ENCODE measurements around the gene SH3RF3.

GRCh38 chr2:109275120-109276012 lies 146.4 kb downstream of the SH3RF3 start:
- TF ChIP-seq, protein P1, sequence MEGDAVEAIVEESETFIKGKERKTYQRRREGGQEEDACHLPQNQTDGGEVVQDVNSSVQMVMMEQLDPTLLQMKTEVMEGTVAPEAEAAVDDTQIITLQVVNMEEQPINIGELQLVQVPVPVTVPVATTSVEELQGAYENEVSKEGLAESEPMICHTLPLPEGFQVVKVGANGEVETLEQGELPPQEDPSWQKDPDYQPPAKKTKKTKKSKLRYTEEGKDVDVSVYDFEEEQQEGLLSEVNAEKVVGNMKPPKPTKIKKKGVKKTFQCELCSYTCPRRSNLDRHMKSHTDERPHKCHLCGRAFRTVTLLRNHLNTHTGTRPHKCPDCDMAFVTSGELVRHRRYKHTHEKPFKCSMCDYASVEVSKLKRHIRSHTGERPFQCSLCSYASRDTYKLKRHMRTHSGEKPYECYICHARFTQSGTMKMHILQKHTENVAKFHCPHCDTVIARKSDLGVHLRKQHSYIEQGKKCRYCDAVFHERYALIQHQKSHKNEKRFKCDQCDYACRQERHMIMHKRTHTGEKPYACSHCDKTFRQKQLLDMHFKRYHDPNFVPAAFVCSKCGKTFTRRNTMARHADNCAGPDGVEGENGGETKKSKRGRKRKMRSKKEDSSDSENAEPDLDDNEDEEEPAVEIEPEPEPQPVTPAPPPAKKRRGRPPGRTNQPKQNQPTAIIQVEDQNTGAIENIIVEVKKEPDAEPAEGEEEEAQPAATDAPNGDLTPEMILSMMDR (IDR thresholded peaks at IDR 0.05 in 2 of 3, conservative IDR thresholded peaks at IDR 0.05 in 1 of 3; ENCODE audit: control insufficient read depth in 2 of 3, extremely low read depth in 1 of 3, insufficient read depth in 1 of 3, low read depth in 3 of 3, low read length in 3 of 3), result no peak
- TF ChIP-seq HCFC1 (IDR thresholded peaks at IDR 0.05; ENCODE audit: low read length), result no peak

Data from GM12878 (cell line).